Measurements from ENCODE around the gene ZC3H12C. TPM values are rescaled to one million over a fixed set of nuclear protein-coding genes. Genes with fewer than 3 reads are reported as not detected.

Gene ZC3H12C
- total RNA-seq, 1 donor from 2014 or later, result 5.0 TPM

- no peak for DNase-seq (ENCODE audit: low read depth)
- H3K4me3 ChIP-seq (ENCODE audit: low read depth, low read length), result no peak overlapping the region
- TF ChIP-seq CTCF (conservative IDR thresholded peaks at IDR 0.05; ENCODE audit: low read depth, low read length), result no peak
Measured at GRCh38 chr11:110077346-110077745, 15.8 kb upstream of the ZC3H12C start.

GRCh38 chr11:110077831-110078325 is 15.3 kb upstream of the ZC3H12C start:
- peak; percentile 36 for DNase-seq (ENCODE audit: low read depth)
- no peak for TF ChIP-seq CTCF (conservative IDR thresholded peaks at IDR 0.05; ENCODE audit: low read depth, low read length)
- no peak overlapping the region for H3K4me3 ChIP-seq (ENCODE audit: low read depth, low read length)

GRCh38 chr11:110078923-110079544 is 14.2 kb upstream of the ZC3H12C start:
- DNase-seq (ENCODE audit: low read depth), result no peak
- no peak for TF ChIP-seq CTCF (conservative IDR thresholded peaks at IDR 0.05; ENCODE audit: low read depth, low read length)
- H3K4me3 ChIP-seq (ENCODE audit: low read depth, low read length), result no peak overlapping the region

- H3K4me3 ChIP-seq (ENCODE audit: low read depth, low read length), result no peak overlapping the region
- no peak for TF ChIP-seq CTCF (conservative IDR thresholded peaks at IDR 0.05; ENCODE audit: low read depth, low read length)
- DNase-seq (ENCODE audit: low read depth), result peak; percentile 45
Measured at GRCh38 chr11:110079726-110080125, 13.5 kb upstream of the ZC3H12C start.

GRCh38 chr11:110081462-110082376 is 11.5 kb upstream of the ZC3H12C start:
- no peak for TF ChIP-seq CTCF (conservative IDR thresholded peaks at IDR 0.05; ENCODE audit: low read depth, low read length)
- no peak for DNase-seq (ENCODE audit: low read depth)
- H3K4me3 ChIP-seq (ENCODE audit: low read depth, low read length), result no peak overlapping the region

GRCh38 chr11:110082899-110083298 is 10.3 kb upstream of the ZC3H12C start:
- no peak for DNase-seq (ENCODE audit: low read depth)
- no peak for TF ChIP-seq CTCF (conservative IDR thresholded peaks at IDR 0.05; ENCODE audit: low read depth, low read length)
- H3K4me3 ChIP-seq (ENCODE audit: low read depth, low read length), result no peak overlapping the region

All from epithelial cell of proximal tubule (primary cell).